ENCODE measurements around the gene PHEX.

PHEX gene

GRCh38 chrX:22032084-22032483 is at the start of gene PHEX:
Gene PHEX (plus strand): TSS chrX:22032325. CDS start chrX:22033006, 681 bp downstream.
- H3K4me3 ChIP-seq (ENCODE audit: low read depth, low read length) = no peak within 1 kb of the TSS

- no peak overlapping the region for H3K4me3 ChIP-seq (ENCODE audit: low read depth, low read length)
These were observed 46.8 kb upstream of the PHEX start for GRCh38 chrX:21985332-21985777.

GRCh38 chrX:21986596-21986995 is 45.5 kb upstream of the PHEX start:
- no peak overlapping the region for H3K4me3 ChIP-seq (ENCODE audit: low read depth, low read length)

- no peak overlapping the region for H3K4me3 ChIP-seq (ENCODE audit: low read depth, low read length)
These were observed 42.7 kb upstream of the PHEX start for GRCh38 chrX:21989384-21989783.

DNA sequence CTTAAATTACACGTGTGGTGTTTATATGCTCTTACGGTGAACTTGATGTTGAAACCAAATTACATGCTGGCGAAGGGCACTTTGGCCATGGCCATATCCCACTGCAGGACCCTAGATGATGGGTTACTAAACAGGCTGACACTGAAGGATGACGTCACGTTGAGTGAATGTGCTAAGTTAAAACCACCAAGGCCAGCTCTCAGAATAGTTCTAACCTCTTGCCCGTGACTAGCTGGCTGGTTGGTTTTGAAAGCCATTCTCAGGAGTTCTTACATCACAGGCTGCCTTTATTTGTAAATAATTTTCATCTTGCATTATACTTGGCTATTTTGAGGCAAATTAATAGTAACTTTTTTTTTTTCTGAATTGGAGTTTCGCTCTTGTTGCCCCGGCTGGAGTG is 41.3 kb upstream of the PHEX start:
- H3K4me3 ChIP-seq (ENCODE audit: low read depth, low read length) = no peak overlapping the region

DNA sequence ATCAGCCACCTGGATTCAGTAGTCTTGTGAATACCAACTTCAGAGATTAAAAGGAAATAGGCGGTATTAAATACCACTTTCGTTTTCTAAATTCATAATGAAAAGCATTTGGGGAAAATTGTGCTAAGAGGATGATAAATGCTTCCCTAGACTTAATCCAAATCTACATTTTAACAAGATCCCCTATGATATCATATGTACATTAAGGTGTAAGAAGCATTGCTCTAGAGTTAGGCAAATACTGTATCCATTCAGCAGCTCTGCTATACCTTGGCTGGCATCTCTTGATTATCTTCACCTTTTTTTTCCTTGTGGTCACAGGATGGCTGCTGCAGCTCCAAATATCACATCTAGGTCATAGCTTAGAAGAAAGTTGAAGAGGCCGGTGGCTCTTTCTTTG is 40.6 kb upstream of the PHEX start:
- no peak overlapping the region for H3K4me3 ChIP-seq (ENCODE audit: low read depth, low read length)

DNA sequence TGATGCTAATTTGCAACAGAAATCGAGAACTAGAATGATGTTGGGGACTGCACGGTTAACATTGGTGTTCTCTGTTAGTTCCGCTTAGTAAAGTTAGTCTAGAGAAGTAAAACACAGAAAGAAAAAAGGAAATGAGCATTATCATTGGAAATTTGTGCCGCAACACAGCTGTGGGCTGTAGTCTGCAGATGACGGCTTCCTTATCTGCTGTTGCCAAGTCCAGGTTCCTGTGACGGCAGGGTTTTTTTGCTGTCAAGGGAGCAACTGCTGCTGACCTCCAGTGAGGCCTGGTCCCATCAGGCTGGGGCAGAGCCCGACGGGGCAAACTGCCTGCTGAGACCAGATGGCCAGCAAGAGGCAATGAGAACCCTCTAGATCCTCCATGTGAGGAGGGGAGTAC is 38.9 kb upstream of the PHEX start:
- no peak overlapping the region for H3K4me3 ChIP-seq (ENCODE audit: low read depth, low read length)

- no peak overlapping the region for H3K4me3 ChIP-seq (ENCODE audit: low read depth, low read length)
These were observed 35.2 kb upstream of the PHEX start for GRCh38 chrX:21996872-21997455.

GRCh38 chrX:21998037-21998436 is 34.1 kb upstream of the PHEX start:
- no peak overlapping the region for H3K4me3 ChIP-seq (ENCODE audit: low read depth, low read length)

DNA sequence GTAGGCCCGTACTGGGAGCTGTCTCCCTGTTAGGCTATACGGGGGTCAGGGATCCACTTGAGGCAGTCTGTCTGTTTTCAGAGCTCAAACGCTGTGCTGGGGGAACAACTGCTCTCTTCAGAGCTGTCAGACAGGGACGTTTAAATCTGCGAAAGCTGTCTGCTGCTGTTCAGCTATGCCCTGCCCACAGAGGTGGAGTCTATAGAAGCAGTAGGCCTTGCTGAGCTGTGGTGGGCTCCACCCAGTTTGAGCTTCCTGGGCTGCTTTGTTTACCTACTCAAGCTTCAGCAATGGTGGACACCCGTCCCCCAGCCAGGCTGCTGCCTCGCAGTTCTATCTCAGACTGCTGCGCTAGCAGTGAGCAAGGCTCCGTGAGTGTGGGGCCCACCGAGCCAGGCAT is 27.3 kb upstream of the PHEX start:
- no peak overlapping the region for H3K4me3 ChIP-seq (ENCODE audit: low read depth, low read length)

GRCh38 chrX:22012051-22012450 is 20.1 kb upstream of the PHEX start:
- no peak overlapping the region for H3K4me3 ChIP-seq (ENCODE audit: low read depth, low read length)

DNA sequence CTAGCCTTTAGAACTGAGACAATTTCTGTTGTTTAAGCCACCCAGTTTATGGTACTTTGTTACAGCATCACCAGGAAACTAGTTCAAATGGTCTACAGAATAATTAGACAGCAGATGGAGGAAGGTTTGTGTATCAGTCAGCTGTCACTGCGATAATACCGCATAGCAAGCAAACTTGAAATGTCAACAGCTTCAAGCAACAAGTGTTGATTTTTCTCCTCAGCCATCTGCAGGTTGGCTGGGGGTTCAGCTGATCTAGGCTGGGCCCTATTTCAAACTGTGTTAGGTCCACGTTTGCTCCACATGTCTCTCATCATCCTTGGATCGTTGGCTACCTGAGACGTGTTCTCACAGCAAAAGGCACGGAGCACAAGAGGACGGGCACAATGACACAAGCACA is 19.2 kb upstream of the PHEX start:
- H3K4me3 ChIP-seq (ENCODE audit: low read depth, low read length) = no peak overlapping the region

- no peak overlapping the region for H3K4me3 ChIP-seq (ENCODE audit: low read depth, low read length)
These were observed 16.9 kb upstream of the PHEX start for GRCh38 chrX:22015139-22015750.

DNA sequence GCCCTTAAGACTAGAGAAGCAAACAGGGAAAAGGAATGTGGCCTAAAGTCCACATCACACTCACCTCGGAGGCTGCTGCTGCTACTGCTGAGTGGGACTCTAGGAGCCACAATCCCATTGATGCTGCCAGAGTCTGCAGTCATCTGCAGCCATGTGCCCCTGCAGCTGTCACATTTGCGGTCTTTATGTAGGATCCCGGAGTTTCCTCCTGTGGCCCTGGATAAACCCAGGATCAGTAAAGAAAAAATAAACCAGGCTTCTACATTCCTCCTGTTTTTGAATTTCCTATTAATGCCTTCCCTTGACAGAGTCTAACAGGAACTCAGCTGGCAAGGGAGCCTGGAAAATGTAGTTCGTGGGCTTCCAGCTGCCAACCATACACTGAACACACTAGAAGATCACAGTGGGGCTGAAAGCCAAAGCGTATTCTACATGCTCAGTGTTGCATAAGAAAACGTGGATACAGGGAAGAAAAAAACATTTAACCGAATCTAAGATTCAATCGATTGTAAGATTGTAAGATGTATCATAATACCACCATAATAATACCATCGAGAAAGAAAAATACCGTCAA is 10.3 kb upstream of the PHEX start:
- H3K4me3 ChIP-seq (ENCODE audit: low read depth, low read length) = no peak overlapping the region

DNA sequence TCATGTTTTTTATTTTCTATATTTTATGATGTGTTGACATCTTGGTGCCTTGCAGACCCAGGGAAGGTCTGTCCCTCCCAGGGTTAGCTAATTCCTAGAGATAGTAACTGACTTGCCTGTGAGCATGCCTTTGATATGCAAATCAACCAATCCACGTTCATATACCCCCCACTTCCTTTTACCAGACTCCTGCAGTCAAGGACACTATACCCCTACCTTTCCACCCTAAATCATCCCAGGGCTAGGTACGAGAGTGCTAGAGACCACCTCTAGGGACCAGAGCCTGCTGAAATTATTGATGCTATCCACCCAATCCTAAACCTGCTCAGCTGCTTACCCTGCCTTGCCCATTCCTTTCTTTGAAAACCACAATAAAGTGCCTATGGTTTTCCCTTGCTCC is 7.5 kb upstream of the PHEX start:
- H3K4me3 ChIP-seq (ENCODE audit: low read depth, low read length) = no peak overlapping the region

DNA sequence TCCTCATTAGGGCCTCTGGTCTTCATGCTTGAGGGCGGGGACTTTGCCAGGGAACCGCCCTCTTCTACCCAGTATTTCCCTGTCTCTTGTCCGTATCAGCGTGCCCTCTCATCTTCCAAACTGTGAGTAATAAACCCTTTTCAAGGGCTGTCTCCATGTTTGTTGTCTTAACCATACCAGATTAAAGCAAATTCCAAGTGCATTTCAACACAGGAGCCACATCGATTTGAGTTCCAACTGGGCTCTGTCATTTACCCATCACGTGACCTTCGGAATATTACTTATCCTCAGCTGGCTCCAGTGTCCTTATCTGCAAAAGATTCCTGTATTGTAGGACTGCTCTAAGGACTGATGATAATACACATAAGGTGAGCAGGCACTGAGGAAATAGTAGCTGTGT is 6.4 kb upstream of the PHEX start:
- H3K4me3 ChIP-seq (ENCODE audit: low read depth, low read length) = no peak overlapping the region

DNA sequence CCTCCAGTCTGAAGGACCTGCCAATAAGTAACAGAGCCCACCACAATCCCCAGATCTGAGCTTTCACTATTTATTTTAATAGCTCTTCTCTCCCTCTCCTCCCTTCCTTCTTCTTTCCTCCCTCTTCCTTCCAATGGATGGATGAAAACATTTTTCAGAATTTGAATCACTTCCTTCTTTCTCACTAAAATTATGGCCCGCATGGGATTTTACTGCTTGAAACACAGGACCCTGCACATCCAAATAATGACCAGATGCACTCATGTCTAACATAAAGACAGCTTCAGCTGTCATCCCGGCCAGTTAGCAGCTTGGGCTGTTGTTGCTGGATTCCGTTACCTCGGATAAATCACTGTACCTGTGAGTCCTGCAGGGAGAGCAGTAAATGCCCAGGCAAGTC is 5.4 kb upstream of the PHEX start:
- H3K4me3 ChIP-seq (ENCODE audit: low read depth, low read length) = no peak overlapping the region

DNA sequence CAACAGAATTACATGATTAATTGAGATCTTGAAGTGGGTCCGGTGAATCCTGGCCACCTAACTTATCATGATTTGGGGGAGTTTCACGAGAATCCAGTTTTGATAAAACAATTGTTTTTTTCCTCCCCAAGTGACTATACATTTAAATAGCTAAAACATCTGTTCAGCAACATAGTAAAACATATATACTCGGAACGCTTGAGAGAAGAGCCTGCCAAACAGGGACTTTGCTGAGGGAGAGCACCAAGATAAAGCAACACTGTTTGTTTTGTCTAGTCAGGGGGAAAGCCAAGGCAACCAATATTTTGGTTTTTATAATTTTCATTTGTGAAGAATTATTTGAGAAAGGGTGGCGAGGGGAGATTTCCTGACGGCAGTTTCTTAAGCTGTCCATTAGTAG is 381 bp downstream of the PHEX start:
- H3K4me3 ChIP-seq (ENCODE audit: low read depth, low read length) = no peak overlapping the region

GRCh38 chrX:22033818-22034217 is 1.7 kb downstream of the PHEX start:
- H3K4me3 ChIP-seq (ENCODE audit: low read depth, low read length) = no peak overlapping the region

DNA sequence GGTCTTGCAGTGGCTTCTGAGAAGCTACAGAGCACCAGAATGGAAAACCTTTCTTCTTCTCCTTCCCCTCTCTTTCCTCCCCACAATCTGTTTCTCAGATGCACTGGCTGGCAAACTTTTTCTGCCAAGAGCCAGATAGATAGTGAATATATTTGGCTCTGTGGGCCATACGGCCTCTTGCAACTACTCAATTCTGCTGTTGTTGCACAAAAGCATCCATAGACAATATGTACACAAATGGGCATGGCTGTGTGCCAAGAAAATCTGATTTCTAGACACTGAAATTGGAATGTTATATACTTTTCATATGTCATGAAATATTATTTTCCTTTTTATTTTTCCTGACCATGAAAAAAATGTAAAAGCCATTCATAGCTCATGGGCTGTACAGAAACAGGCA is 3.1 kb downstream of the PHEX start:
- no peak overlapping the region for H3K4me3 ChIP-seq (ENCODE audit: low read depth, low read length)

DNA sequence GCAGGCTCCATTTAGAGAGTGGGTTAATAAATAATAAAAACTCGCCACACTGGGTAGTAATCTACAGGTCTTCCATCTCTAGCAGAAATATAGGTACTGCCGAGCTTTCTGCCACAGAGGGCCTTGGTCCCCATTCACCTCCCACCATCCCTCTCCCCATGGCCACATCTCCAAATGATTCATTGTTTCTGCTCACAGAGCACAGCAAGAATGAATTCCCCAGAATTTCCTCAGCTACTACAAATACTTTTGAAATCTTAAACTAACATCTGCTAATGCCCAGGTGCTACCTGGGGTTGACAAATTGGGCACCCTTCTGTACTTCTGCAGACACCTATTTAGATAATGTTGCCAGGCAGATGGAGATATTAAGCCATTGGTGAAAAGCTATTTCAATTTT is 5.1 kb downstream of the PHEX start:
- no peak overlapping the region for H3K4me3 ChIP-seq (ENCODE audit: low read depth, low read length)

DNA sequence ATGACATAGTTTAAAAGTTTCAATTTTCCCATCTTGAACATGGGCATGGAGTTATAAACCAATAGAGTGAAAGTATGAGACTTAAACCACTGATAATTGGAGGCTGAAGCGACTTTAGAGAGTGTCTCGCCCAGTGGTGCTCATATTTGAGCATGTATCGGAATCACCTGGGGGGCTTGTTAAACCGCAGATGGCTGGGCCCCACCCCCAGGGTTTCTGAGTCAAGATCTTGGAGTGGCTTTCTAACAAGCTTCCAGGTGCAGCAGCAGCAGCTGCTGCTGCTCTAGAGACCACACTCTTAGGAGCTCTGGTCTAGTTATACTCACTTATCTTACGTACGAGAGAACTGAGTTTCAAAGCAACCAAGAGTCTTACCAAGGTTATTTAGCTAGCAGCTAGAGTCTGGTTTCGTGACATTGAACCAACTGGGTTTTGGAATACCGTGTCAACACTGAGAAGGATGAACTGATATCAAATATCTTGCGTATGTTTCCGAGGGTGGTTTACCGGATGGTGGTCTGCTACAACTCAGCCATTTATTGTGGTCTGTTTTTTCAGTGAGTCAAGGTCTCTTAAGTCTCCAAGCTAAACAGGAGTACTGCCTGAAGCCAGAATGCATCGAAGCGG is 5.9 kb downstream of the PHEX start:
- H3K4me3 ChIP-seq (ENCODE audit: low read depth, low read length) = no peak overlapping the region
